K562 (cell line): ENCODE measurements around the gene ZBTB22. TPM values are rescaled to one million over a fixed set of nuclear protein-coding genes. Genes with fewer than 3 reads are reported as not detected.

Experiments used
- HDAC1 ChIP-seq, 2 experiments: fragments of 450-650 bp; IDR thresholded peaks; 2 replicates each; pipeline ENCODE4 v1.6.1; 2016 to 2017; ENCODE audit warnings: inconsistent platforms in 1 of 2, mild to moderate bottlenecking in 1 of 2, moderate library complexity in 1 of 2
- KAT2B ChIP-seq: IDR thresholded peaks from one replicate; pipeline ENCODE4 v1.6.1; 2012; ENCODE audit warnings: low read depth, mild to moderate bottlenecking, control low read depth, inconsistent platforms, low read length, moderate library complexity
- KDM1A ChIP-seq, 2 experiments: fragments of 450-650 bp; IDR thresholded peaks; 2 replicates each; pipeline ENCODE4 v1.6.1; 2016; ENCODE audit warnings: mild to moderate bottlenecking in 2 of 2
- MEIS2 ChIP-seq: fragments of 450-650 bp; IDR thresholded peaks from 2 replicates; pipeline ENCODE4 v1.6.1; 2014; ENCODE audit warnings: mild to moderate bottlenecking; ENCODE audit not compliant: partially characterized antibody
- PHB ChIP-seq: fragments of 250-450 bp; sonication (Bioruptor Pico); IDR thresholded peaks from 2 replicates; pipeline ENCODE4 v1.5.0; 2021
- RBM17 ChIP-seq: fragments of 200-400 bp; formaldehyde crosslinking; IDR thresholded peaks from 2 replicates; pipeline ENCODE4 v1.6.1; 2017; ENCODE audit warnings: low read depth, mild to moderate bottlenecking, low read length, borderline replicate concordance
- RFX1 ChIP-seq: fragments of 450-650 bp; IDR thresholded peaks from 2 replicates; pipeline ENCODE4 v1.6.1; 2016; ENCODE audit warnings: mild to moderate bottlenecking, moderate library complexity
- SIX5 ChIP-seq, 2 experiments: IDR thresholded peaks; 2 replicates each; pipeline ENCODE4 v1.6.1; 2011; ENCODE audit warnings: low read length in 2 of 2, borderline replicate concordance in 1 of 2, low read depth in 1 of 2, mild to moderate bottlenecking in 1 of 2, moderate library complexity in 1 of 2; ENCODE audit not compliant: insufficient read depth in 1 of 2
- TBL1XR1 ChIP-seq, 2 experiments: IDR thresholded peaks; 2 replicates each; pipeline ENCODE4 v1.6.1; 2012; ENCODE audit warnings: improper control_type of control experiment in 2 of 2, low read length in 2 of 2, mild to moderate bottlenecking in 1 of 2
- ZBTB7A ChIP-seq: IDR thresholded peaks from 2 replicates; pipeline ENCODE4 v1.6.1; 2011; ENCODE audit warnings: low read depth, mild to moderate bottlenecking, low read length, moderate library complexity, borderline replicate concordance; ENCODE audit not compliant: control insufficient read depth
- polyA plus RNA-seq, 8 experiments: library from polyadenylated mRNA; depleted of rRNA in 4 of 8; stranded (reverse) in 5 of 8; unstranded in 3 of 8; fragments of >200 nt; fragmentation: Nextera tagmentation in 2 of 8; fragmentation: Illumina TruSeq in 1 of 8; extraction: Ambion mirVana in 2 of 8; extraction: Trizol in 1 of 8; gene quantifications; 2 replicates each; pipeline versions ENCODE4 v1.2.1 to v1.2.3, GENCODE V29; 2011 to 2014; ENCODE audit warnings: inconsistent platforms in 1 of 8, missing spikeins in 1 of 8
- total RNA-seq, 7 experiments: library from RNA; depleted of rRNA in 6 of 7; stranded (reverse); fragments of >200 nt in 6 of 7; fragmentation: Illumina TruSeq in 2 of 7; extraction: Trizol in 2 of 7; gene quantifications; 2 replicates each; pipeline versions ENCODE4 v1.2.1 to v1.2.3, GENCODE V29; 2011 to 2021; ENCODE audit warnings: low replicate concordance in 1 of 7
- TF ChIP-seq, protein P1 (sequence below): conservative IDR thresholded peaks from 2 replicates; pipeline ENCODE4 v1.6.1; 2011; ENCODE audit warnings: low read depth, mild to moderate bottlenecking, low read length; ENCODE audit not compliant: control insufficient read depth
- TF ChIP-seq, protein P2 (sequence below): IDR thresholded peaks from 3 replicates; pipeline ENCODE4 v1.6.1; 2011; ENCODE audit warnings: borderline replicate concordance, mild to moderate bottlenecking; ENCODE audit not compliant: insufficient read length, insufficient read depth
- TF ChIP-seq, protein P3 (sequence below): fragments of 450-650 bp; IDR thresholded peaks from 2 replicates; pipeline ENCODE4 v1.6.1; 2016
- TF ChIP-seq, protein P4 (sequence below): fragments of 200-800 bp; sonication (Bioruptor generic); IDR thresholded peaks from 2 replicates; pipeline ENCODE4 v1.6.1; 2017; ENCODE audit warnings: missing genetic modification characterization, missing compliant biosample characterization
- TF ChIP-seq, protein P5 (sequence below), 2 experiments: fragments of 450-650 bp; IDR thresholded peaks; 2 replicates each; pipeline ENCODE4 v1.6.1; 2018; ENCODE audit warnings: mild to moderate bottlenecking in 2 of 2, low read depth in 1 of 2; ENCODE audit not compliant: partially characterized antibody in 2 of 2
- TF ChIP-seq, protein P6 (sequence below), 2 experiments: fragments of 450-650 bp; conservative IDR thresholded peaks; 2 replicates each; pipeline ENCODE4 v1.6.1; 2017; ENCODE audit warnings: mild to moderate bottlenecking in 2 of 2, moderate library complexity in 2 of 2

ZBTB22 gene
- total and polyA plus RNA-seq, 9 of the 15 experiments (the other 6 are each of a cell fraction or from before 2014, with no cell fraction given), result 0.21 to 11.9 (median 7.1) TPM

DNA sequence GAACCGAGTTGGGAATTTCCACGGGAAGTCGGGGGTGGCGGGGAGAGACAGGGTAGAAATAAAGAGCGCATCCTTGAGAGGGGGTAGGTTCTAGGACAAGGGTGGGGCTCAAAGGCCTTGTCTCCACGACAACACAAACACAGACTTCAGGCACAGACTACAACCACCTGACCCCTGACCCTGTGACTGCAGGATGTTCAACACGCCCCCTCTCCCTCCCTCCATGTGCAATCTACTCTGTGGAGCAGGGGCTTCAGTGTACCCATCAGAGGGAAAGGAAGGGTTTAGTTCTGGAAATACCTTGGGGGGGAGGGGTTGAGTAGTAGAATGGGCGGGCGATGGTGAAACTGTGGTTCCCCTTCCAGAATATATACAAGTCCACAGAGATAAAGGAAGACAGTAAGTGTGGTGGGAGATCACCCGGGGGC, 3.0 kb downstream of the ZBTB22 start (continued):
- TF ChIP-seq, protein P1, sequence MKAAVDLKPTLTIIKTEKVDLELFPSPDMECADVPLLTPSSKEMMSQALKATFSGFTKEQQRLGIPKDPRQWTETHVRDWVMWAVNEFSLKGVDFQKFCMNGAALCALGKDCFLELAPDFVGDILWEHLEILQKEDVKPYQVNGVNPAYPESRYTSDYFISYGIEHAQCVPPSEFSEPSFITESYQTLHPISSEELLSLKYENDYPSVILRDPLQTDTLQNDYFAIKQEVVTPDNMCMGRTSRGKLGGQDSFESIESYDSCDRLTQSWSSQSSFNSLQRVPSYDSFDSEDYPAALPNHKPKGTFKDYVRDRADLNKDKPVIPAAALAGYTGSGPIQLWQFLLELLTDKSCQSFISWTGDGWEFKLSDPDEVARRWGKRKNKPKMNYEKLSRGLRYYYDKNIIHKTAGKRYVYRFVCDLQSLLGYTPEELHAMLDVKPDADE, result no peak
- TF ChIP-seq, protein P2, sequence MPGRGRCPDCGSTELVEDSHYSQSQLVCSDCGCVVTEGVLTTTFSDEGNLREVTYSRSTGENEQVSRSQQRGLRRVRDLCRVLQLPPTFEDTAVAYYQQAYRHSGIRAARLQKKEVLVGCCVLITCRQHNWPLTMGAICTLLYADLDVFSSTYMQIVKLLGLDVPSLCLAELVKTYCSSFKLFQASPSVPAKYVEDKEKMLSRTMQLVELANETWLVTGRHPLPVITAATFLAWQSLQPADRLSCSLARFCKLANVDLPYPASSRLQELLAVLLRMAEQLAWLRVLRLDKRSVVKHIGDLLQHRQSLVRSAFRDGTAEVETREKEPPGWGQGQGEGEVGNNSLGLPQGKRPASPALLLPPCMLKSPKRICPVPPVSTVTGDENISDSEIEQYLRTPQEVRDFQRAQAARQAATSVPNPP, result no peak
- TF ChIP-seq ZBTB7A (0 out of 2 replicates have a peak, but pooled peaks have one; percentile 42), SIX5 (IDR thresholded peaks at IDR 0.05; ENCODE audit: borderline replicate concordance in 1 of 2, insufficient read depth in 1 of 2, low read depth in 1 of 2, low read length in 2 of 2) (no peak), HDAC1 (IDR thresholded peaks at IDR 0.05) (peak in 1 of 2 experiments; percentile 74; a peak in 2 of 4 replicates), TBL1XR1 (IDR thresholded peaks at IDR 0.05; ENCODE audit: low read length in 2 of 2) (0 out of 4 replicates have a peak, but pooled peaks have one; percentile 23 to 36), RBM17 (no peak), KDM1A (IDR thresholded peaks at IDR 0.05) (0 out of 4 replicates have a peak, but pooled peaks of 1 of the 2 experiments have one; percentile 11), MEIS2 (no peak), RFX1 (peak; percentile 92), KAT2B (no peak), PHB (CRISPR knock-in tag) (no peak; the same call in 1 of the 2 replicates)
- TF ChIP-seq, protein P3, sequence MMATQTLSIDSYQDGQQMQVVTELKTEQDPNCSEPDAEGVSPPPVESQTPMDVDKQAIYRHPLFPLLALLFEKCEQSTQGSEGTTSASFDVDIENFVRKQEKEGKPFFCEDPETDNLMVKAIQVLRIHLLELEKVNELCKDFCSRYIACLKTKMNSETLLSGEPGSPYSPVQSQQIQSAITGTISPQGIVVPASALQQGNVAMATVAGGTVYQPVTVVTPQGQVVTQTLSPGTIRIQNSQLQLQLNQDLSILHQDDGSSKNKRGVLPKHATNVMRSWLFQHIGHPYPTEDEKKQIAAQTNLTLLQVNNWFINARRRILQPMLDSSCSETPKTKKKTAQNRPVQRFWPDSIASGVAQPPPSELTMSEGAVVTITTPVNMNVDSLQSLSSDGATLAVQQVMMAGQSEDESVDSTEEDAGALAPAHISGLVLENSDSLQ, result 0 out of 2 replicates have a peak, but pooled peaks have one; percentile 3
- TF ChIP-seq, protein P4, sequence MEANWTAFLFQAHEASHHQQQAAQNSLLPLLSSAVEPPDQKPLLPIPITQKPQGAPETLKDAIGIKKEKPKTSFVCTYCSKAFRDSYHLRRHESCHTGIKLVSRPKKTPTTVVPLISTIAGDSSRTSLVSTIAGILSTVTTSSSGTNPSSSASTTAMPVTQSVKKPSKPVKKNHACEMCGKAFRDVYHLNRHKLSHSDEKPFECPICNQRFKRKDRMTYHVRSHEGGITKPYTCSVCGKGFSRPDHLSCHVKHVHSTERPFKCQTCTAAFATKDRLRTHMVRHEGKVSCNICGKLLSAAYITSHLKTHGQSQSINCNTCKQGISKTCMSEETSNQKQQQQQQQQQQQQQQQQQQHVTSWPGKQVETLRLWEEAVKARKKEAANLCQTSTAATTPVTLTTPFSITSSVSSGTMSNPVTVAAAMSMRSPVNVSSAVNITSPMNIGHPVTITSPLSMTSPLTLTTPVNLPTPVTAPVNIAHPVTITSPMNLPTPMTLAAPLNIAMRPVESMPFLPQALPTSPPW (CRISPR knock-in tag), result peak; percentile 68
- TF ChIP-seq, protein P5, sequence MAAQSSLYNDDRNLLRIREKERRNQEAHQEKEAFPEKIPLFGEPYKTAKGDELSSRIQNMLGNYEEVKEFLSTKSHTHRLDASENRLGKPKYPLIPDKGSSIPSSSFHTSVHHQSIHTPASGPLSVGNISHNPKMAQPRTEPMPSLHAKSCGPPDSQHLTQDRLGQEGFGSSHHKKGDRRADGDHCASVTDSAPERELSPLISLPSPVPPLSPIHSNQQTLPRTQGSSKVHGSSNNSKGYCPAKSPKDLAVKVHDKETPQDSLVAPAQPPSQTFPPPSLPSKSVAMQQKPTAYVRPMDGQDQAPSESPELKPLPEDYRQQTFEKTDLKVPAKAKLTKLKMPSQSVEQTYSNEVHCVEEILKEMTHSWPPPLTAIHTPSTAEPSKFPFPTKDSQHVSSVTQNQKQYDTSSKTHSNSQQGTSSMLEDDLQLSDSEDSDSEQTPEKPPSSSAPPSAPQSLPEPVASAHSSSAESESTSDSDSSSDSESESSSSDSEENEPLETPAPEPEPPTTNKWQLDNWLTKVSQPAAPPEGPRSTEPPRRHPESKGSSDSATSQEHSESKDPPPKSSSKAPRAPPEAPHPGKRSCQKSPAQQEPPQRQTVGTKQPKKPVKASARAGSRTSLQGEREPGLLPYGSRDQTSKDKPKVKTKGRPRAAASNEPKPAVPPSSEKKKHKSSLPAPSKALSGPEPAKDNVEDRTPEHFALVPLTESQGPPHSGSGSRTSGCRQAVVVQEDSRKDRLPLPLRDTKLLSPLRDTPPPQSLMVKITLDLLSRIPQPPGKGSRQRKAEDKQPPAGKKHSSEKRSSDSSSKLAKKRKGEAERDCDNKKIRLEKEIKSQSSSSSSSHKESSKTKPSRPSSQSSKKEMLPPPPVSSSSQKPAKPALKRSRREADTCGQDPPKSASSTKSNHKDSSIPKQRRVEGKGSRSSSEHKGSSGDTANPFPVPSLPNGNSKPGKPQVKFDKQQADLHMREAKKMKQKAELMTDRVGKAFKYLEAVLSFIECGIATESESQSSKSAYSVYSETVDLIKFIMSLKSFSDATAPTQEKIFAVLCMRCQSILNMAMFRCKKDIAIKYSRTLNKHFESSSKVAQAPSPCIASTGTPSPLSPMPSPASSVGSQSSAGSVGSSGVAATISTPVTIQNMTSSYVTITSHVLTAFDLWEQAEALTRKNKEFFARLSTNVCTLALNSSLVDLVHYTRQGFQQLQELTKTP (IDR thresholded peaks at IDR 0.05; ENCODE audit: low read depth in 1 of 2, partially characterized antibody in 2 of 2), result peak in 1 of 2 experiments; percentile 24
- TF ChIP-seq, protein P6, sequence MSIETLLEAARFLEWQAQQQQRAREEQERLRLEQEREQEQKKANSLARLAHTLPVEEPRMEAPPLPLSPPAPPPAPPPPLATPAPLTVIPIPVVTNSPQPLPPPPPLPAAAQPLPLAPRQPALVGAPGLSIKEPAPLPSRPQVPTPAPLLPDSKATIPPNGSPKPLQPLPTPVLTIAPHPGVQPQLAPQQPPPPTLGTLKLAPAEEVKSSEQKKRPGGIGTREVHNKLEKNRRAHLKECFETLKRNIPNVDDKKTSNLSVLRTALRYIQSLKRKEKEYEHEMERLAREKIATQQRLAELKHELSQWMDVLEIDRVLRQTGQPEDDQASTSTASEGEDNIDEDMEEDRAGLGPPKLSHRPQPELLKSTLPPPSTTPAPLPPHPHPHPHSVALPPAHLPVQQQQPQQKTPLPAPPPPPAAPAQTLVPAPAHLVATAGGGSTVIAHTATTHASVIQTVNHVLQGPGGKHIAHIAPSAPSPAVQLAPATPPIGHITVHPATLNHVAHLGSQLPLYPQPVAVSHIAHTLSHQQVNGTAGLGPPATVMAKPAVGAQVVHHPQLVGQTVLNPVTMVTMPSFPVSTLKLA (conservative IDR thresholded peaks at IDR 0.05), result peak; percentile 78; a peak in 3 of 4 replicates
